Chondrocyte (in vitro differentiated cells): ENCODE results near the gene ZSCAN25. TPM values are rescaled to one million over a fixed set of nuclear protein-coding genes. Genes with fewer than 3 reads are reported as not detected.

Source experiments
- DNase-seq: peaks from one replicate; pipeline ENCODE4 v3.0.0; 2021; ENCODE audit warnings: mixed read lengths, low spot score
- H3K27ac Mint-ChIP-seq: one replicate; pipeline ENCODE4 v1.8.0; 2021; ENCODE audit warnings: mild to moderate bottlenecking, moderate library complexity, mixed read lengths; ENCODE audit not compliant: unreplicated experiment
- H3K27me3 Mint-ChIP-seq: 2 replicates; pipeline ENCODE4 v1.8.0; 2021; ENCODE audit warnings: low read depth, mixed read lengths
- H3K36me3 Mint-ChIP-seq: 2 replicates; pipeline ENCODE4 v1.8.0; 2021; ENCODE audit warnings: low read depth, mixed read lengths
- H3K4me1 Mint-ChIP-seq: 2 replicates; pipeline ENCODE4 v1.8.0; 2021; ENCODE audit warnings: low read depth, mild to moderate bottlenecking, mixed read lengths
- H3K4me3 Mint-ChIP-seq: one replicate; pipeline ENCODE4 v1.8.0; 2021; ENCODE audit warnings: mild to moderate bottlenecking, moderate library complexity, mixed read lengths; ENCODE audit not compliant: unreplicated experiment
- H3K9me3 Mint-ChIP-seq: 2 replicates; pipeline ENCODE4 v1.8.0; 2021; ENCODE audit warnings: low read depth, mixed read lengths
- total RNA-seq: library from RNA; stranded (reverse); gene quantifications from 3 replicates; pipeline ENCODE4 v1.2.1, GENCODE V29; 2021
- TF ChIP-seq, protein P1 (sequence below): fragments of 200-600 bp; sonication (generic); IDR thresholded peaks from 2 replicates; pipeline ENCODE4 v1.5.0; 2021; ENCODE audit warnings: antibody characterized with exemption, mild to moderate bottlenecking, moderate library complexity

ZSCAN25 gene
- total RNA-seq, 1 donor from 2014 or later, result 10.4 TPM

DNA sequence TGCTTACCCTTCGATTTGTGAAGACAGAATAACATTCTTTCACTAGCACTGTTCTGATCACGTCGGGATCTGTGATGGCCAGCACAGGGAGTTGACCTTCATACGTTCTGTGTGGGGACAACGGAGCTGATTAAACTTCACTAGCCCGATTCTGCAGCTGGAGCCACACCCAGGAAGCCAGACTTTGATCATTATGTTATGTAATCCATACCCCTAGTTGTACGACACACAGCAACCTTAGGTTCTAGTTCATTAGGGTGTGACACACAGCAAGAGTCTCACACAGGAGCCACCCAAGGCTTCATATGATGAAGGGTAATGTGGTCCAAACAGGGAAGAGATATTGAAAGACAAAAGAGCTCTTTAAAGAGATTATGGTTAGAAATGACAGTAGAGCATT lies 55.8 kb downstream of the ZSCAN25 start:
- no peaks in the 10 kb centered on the region for H3K4me1 Mint-ChIP-seq
- DNase-seq, result no peak
- TF ChIP-seq, protein P1, sequence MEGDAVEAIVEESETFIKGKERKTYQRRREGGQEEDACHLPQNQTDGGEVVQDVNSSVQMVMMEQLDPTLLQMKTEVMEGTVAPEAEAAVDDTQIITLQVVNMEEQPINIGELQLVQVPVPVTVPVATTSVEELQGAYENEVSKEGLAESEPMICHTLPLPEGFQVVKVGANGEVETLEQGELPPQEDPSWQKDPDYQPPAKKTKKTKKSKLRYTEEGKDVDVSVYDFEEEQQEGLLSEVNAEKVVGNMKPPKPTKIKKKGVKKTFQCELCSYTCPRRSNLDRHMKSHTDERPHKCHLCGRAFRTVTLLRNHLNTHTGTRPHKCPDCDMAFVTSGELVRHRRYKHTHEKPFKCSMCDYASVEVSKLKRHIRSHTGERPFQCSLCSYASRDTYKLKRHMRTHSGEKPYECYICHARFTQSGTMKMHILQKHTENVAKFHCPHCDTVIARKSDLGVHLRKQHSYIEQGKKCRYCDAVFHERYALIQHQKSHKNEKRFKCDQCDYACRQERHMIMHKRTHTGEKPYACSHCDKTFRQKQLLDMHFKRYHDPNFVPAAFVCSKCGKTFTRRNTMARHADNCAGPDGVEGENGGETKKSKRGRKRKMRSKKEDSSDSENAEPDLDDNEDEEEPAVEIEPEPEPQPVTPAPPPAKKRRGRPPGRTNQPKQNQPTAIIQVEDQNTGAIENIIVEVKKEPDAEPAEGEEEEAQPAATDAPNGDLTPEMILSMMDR, result no peak
- no peaks in the 10 kb centered on the region for H3K36me3 Mint-ChIP-seq
- H3K4me3 Mint-ChIP-seq, result no peak overlapping the region
- no peak overlapping the region for H3K27ac Mint-ChIP-seq
- no peaks in the 10 kb centered on the region for H3K9me3 Mint-ChIP-seq
- H3K27me3 Mint-ChIP-seq, result no peaks in the 10 kb centered on the region

DNA sequence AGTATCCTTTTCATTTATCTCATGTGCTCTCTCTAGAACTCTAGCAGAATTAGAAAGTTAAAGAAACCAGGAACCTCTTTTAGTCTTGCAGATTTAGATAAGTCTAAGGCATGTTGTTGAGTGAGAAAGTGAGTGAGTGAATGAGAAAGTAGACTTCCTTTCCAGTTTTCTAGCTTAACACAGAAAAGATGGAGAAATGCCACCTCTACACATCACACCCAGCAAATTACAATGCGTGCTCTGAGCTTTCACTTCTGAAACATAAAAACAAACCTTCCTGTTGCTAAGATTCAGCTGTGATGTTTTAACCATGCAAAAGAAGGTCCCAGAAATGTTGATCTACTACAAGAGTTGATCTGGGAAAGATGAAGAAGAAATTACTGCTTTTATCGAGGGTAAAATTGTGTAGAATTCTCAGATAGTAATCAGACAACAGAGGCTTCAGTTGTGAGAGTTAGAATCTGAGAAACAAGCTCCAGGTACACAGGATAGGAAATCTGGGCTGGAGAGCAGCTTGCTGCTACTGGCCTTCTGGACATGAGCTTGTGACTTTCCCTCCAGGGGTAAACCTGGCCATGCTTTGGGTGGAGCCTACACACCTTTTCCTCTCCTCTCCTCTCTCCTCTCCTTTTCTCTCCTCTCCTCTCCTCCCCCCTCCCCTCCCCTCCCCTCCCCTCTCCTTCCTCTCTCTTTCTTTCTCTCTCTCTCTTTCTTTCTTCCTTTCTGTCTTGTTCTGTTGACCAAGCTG lies 58.4 kb downstream of the ZSCAN25 start:
- Mint-ChIP-seq H3K27ac (no peak overlapping the region), H3K4me1 (peaks cover 3% of the 10 kb centered on the region), H3K4me3 (no peak overlapping the region), H3K27me3 (no peaks in the 10 kb centered on the region), H3K36me3 (peaks cover under 1% of the 10 kb centered on the region), H3K9me3 (peaks cover 1% of the 10 kb centered on the region)
- no peak for DNase-seq
- TF ChIP-seq, protein P1, result no peak

DNA sequence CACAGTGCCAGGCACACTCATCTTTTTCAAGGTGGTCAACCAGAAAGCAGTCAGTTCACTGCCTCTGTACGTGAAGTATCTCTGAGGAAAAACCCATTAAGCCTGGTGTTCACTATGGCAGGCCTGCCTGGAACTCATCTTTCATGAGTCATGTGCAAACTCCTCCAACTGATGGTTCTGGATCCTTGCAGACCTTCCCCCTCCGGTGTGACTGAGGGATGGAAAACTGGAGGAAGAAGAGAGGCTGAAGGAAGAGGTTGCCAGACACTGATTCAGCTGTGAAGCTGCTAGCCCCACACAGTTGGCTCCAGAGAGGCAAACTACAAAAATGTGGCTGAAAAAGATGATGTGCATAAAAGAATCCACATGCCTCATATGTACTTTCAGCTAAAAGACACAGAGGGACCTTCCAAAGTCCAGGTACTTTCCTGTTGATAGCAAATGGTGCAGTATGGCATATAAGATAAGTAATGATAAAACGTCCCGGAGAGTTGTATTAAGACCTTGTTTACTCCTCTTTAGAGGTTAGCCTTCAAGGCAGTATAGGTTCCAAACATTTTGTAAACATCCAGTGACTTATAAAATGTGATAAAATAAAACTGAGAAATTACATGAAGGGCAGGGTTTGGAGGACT lies 60.4 kb downstream of the ZSCAN25 start:
- TF ChIP-seq, protein P1, result no peak
- DNase-seq, result no peak
- Mint-ChIP-seq H3K36me3 (peaks cover 3% of the 10 kb centered on the region), H3K27ac (no peak overlapping the region), H3K4me1 (peaks cover 3% of the 10 kb centered on the region), H3K9me3 (peaks cover 18% of the 10 kb centered on the region), H3K27me3 (no peaks in the 10 kb centered on the region), H3K4me3 (no peak overlapping the region)

DNA sequence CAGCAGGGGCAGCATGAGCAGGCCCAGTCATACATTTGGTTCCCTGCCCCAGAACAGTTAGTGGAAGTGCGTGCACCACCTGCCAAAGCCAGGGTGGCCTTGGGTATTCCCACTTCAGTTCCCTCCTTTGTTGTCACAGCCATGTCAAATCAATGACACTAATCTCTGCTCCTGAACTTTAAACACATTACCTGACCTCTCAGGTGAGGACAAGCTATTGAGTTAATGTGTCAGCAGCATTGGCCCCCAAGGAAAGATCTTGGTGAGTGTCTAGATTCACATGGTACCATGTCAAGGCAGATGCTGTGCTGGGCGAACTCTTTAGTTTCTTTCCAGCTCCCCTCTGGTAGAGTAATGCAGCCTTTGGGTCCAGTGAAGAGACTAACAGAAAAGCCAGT lies 60.9 kb downstream of the ZSCAN25 start:
- Mint-ChIP-seq H3K4me3 (no peak overlapping the region), H3K36me3 (peaks cover 6% of the 10 kb centered on the region), H3K9me3 (peaks cover 23% of the 10 kb centered on the region), H3K27ac (no peak overlapping the region), H3K4me1 (peaks cover 3% of the 10 kb centered on the region), H3K27me3 (no peaks in the 10 kb centered on the region)
- TF ChIP-seq, protein P1, result no peak
- DNase-seq, result no peak

DNA sequence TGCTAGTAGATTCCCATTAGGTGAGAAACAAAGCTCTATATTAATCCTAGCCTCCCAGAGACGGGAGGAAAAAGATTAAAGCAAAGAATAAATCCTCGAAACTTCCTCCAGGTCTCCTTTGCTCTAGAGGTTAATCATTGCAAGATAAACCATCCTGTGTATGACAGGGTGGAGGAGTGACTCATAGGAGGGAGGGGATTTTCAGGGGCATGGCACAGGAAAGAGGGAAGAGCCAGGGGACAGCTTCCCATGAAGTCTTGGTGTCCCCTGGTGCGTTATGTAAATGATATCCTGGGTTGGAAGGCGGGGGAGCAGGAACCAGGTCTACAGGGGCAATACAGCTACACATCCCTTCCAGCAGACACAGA lies 62.3 kb downstream of the ZSCAN25 start:
- TF ChIP-seq, protein P1, result no peak
- Mint-ChIP-seq H3K27me3 (no peaks in the 10 kb centered on the region), H3K4me3 (no peak overlapping the region), H3K4me1 (peaks cover 3% of the 10 kb centered on the region), H3K36me3 (peaks cover 8% of the 10 kb centered on the region), H3K27ac (no peak overlapping the region), H3K9me3 (peaks cover 34% of the 10 kb centered on the region)
- no peak for DNase-seq
